Measurements from ENCODE around the gene NOL4L.

DNA sequence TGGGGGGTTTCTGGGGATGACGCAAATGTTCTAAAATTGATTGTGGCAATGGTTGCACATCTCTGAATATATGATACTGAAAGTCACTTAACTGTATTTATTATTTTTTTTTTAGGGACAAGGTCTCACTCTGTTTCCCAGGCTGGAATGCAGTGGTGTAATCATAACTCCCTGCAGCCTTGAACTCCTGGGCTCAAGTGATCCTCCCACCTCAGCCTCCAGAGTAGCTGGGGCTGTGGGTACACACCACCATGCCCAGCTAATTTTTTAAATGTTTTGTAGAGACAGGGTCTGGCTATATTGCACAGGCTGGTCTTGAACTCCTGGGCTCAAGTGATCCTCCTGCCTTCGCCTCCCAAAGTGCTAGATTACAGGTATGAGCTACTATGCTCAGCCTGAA lies 33.4 kb downstream of the NOL4L start:
- TF ChIP-seq, protein P1, sequence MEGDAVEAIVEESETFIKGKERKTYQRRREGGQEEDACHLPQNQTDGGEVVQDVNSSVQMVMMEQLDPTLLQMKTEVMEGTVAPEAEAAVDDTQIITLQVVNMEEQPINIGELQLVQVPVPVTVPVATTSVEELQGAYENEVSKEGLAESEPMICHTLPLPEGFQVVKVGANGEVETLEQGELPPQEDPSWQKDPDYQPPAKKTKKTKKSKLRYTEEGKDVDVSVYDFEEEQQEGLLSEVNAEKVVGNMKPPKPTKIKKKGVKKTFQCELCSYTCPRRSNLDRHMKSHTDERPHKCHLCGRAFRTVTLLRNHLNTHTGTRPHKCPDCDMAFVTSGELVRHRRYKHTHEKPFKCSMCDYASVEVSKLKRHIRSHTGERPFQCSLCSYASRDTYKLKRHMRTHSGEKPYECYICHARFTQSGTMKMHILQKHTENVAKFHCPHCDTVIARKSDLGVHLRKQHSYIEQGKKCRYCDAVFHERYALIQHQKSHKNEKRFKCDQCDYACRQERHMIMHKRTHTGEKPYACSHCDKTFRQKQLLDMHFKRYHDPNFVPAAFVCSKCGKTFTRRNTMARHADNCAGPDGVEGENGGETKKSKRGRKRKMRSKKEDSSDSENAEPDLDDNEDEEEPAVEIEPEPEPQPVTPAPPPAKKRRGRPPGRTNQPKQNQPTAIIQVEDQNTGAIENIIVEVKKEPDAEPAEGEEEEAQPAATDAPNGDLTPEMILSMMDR (IDR thresholded peaks at IDR 0.05): no peak
- TF ChIP-seq POLR2AphosphoS5 (IDR thresholded peaks at IDR 0.05) (no peak), POLR2A (IDR thresholded peaks at IDR 0.05) (no peak)
